Panc1 (cell line): ENCODE measurements around the gene PACRGL.

Experiments used
- POLR2AphosphoS5 ChIP-seq: IDR thresholded peaks from 2 replicates; pipeline ENCODE4 v1.6.1; 2012; ENCODE audit warnings: mild to moderate bottlenecking, low read depth, low read length, moderate library complexity
- TCF7L2 ChIP-seq: IDR thresholded peaks from 2 replicates; pipeline ENCODE4 v1.6.1; 2011; ENCODE audit warnings: mild to moderate bottlenecking, low read depth, low read length, inconsistent platforms
- TF ChIP-seq, protein P1 (sequence below): fragments of 450-650 bp; IDR thresholded peaks from 2 replicates; pipeline ENCODE4 v1.5.1; 2017; ENCODE audit warnings: mild to moderate bottlenecking
- TF ChIP-seq, protein P2 (sequence below), 2 experiments: IDR thresholded peaks; 2 replicates each; pipeline ENCODE4 v1.6.1; 2011 to 2012; ENCODE audit warnings: low read depth in 2 of 2, control low read depth in 1 of 2, low read length in 1 of 2, mild to moderate bottlenecking in 1 of 2, moderate library complexity in 1 of 2; ENCODE audit not compliant: insufficient read depth in 1 of 2

DNA sequence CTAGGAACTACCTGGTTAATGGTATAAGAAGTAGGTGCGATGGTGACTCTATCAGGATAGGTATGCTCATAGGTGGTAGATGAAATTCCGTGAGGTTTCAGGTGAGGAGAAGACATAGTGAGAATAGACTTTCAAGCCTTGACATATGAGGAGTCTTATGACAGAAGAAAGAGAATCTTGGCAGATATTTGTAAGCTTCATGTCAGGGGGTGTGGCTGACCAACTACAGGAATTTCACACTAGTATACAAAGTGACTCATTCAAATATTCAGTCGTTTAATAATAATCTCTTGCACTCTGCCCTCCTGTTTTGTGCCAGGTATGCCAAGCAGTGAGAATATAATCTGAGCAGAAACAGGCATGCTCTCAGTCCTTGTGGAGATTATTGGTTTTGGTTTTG, 22.8 kb downstream of the PACRGL start:
- TF ChIP-seq, protein P1, sequence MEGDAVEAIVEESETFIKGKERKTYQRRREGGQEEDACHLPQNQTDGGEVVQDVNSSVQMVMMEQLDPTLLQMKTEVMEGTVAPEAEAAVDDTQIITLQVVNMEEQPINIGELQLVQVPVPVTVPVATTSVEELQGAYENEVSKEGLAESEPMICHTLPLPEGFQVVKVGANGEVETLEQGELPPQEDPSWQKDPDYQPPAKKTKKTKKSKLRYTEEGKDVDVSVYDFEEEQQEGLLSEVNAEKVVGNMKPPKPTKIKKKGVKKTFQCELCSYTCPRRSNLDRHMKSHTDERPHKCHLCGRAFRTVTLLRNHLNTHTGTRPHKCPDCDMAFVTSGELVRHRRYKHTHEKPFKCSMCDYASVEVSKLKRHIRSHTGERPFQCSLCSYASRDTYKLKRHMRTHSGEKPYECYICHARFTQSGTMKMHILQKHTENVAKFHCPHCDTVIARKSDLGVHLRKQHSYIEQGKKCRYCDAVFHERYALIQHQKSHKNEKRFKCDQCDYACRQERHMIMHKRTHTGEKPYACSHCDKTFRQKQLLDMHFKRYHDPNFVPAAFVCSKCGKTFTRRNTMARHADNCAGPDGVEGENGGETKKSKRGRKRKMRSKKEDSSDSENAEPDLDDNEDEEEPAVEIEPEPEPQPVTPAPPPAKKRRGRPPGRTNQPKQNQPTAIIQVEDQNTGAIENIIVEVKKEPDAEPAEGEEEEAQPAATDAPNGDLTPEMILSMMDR, result no peak
- no peak for TF ChIP-seq POLR2AphosphoS5
- TF ChIP-seq, protein P2, sequence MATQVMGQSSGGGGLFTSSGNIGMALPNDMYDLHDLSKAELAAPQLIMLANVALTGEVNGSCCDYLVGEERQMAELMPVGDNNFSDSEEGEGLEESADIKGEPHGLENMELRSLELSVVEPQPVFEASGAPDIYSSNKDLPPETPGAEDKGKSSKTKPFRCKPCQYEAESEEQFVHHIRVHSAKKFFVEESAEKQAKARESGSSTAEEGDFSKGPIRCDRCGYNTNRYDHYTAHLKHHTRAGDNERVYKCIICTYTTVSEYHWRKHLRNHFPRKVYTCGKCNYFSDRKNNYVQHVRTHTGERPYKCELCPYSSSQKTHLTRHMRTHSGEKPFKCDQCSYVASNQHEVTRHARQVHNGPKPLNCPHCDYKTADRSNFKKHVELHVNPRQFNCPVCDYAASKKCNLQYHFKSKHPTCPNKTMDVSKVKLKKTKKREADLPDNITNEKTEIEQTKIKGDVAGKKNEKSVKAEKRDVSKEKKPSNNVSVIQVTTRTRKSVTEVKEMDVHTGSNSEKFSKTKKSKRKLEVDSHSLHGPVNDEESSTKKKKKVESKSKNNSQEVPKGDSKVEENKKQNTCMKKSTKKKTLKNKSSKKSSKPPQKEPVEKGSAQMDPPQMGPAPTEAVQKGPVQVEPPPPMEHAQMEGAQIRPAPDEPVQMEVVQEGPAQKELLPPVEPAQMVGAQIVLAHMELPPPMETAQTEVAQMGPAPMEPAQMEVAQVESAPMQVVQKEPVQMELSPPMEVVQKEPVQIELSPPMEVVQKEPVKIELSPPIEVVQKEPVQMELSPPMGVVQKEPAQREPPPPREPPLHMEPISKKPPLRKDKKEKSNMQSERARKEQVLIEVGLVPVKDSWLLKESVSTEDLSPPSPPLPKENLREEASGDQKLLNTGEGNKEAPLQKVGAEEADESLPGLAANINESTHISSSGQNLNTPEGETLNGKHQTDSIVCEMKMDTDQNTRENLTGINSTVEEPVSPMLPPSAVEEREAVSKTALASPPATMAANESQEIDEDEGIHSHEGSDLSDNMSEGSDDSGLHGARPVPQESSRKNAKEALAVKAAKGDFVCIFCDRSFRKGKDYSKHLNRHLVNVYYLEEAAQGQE (IDR thresholded peaks at IDR 0.05; ENCODE audit: insufficient read depth in 1 of 2, low read depth in 2 of 2, low read length in 1 of 2), result no peak
- TF ChIP-seq TCF7L2, result no peak
